ENCODE measurements around the gene DRAM1.
"Not testable (repeated sequence)": the region's sequence is repeated elsewhere in the genome, so short reads cannot be mapped to it uniquely, and the experiment has no call there.

DRAM1 gene

DNA sequence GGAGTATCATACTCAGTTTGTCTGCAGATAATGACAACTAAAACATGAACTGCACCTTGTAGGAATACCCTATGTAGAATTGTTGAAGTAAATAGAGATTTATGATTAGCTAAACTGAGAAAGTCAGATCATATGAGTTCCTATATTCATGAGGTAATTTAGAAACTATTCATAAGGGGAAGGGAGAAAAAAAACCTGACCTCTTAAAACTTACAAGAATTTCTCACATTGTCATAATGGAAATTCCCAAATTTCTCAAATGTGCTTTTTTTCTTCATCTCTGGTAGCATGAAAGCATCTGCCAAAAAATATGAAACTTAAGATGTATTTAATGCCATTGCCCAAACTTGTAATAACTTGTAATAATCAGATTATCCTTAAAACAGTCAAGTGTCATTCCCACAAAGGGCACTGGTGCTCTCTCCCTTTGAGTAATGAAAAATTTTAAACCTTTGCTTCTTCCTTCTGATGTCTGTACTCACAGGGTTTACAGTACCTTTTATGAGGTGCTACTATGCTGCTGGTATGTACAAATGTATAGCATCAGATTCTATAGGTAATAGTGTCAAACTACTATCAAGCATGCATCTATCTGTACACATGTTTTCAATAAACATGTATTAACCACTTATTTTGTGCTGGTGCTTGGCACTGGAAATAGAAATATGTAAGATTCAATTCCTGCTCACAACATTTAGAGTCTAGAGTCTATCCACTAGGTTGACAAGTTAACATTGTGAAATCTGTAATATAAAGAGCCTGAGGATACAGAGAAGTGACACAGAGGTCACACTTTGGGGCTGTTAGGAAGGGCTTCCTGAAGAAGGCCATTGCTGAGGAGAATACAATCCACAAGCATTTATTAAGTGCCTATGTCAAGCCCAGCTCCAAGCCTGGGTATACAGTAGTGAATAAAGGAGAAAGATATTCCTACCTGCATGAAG is 17.4 kb upstream of the DRAM1 start:
- no peak for FAIRE-seq

DNA sequence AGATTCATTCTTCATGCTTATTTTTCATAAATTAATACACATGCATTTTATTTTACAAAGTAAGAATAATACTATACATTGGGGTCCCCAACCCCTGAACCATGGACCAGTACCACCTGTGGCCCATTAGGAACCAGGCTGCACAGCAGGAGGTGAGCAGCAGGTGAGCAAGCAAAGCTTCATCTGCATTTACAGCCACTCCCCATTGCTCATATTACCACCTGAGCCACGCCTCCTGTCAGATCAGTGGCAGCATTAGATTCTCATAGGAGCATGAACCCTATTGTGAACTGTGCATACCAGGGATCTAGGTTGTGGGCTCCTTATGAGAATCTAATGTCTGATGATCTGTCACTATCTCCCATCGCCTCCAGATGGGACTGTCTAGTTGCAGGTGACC is 15.7 kb upstream of the DRAM1 start:
- not testable (repeated sequence) for FAIRE-seq

DNA sequence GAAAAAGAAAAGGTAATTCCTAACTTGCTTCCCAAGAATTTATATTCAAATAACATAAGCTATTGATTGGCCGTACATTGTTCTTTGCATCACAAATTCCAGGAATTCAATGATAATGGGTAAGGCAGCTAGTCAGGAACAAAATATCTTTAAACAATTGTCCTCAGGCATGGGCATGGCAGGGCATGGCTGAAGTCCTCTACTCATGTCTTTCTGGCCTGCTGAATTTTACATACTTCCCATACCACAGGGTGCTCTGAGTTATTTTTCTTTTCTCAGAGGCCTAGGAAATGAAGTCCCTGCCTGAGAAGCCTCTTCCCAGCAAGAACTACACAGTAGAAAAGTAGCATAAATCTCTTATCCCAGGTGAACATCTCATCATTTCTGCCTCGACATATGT is 15.1 kb upstream of the DRAM1 start:
- FAIRE-seq = no peak

DNA sequence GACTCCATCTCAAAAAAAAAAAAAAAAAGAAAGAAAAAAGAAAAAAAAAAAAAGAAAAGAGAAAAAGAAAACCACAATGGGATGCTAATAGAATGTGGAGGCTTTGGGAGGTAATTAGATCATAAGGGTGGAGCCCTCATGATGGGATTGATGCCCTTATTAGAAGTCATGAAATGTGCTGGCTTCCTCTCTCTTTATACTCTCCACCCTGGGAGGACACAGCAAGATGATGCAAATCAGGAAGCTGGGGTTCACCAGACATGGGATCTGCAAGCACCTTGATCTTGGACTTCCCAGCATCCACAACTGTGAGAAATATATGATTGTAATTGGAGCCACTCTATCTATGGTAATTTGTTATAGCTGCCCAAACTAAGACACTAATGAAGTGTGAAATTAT is 13.4 kb upstream of the DRAM1 start:
- no peak for FAIRE-seq

DNA sequence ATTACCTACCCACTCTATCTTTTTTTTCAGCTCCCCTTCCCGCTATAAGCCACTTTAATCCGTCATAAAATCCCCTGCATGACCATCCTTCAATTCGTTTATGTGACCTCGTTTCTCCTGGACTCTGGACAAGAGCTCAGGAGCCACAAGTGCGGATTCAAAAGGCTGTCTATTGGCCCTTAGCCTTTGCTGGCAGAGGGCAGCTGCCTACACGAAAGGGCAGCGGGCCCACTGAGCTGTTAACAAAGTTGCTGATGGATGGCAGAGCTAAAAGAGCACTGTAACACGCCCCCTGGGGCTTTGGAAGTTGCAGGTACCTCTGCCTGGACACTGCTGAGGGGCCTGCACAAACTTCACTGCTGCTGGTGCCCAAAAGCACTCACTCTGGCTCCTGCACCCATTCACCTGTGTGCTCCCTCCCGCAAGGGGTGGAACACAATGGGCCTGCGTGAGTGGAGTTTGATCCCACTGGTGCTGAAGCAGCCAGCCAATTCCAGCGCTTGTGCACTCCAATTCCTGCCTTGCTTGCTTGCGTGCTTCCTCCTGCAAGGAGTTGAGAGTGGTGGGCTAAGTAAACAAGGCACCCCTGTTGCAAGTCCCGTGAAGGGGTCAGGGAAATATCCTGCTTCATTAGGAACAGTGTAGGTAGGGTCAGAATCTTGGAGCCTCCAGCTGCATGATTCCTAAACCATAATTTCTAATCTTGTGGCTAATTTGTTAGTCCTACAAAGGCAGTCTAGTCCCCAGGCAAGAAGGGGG is 10.6 kb upstream of the DRAM1 start:
- no peak for FAIRE-seq

DNA sequence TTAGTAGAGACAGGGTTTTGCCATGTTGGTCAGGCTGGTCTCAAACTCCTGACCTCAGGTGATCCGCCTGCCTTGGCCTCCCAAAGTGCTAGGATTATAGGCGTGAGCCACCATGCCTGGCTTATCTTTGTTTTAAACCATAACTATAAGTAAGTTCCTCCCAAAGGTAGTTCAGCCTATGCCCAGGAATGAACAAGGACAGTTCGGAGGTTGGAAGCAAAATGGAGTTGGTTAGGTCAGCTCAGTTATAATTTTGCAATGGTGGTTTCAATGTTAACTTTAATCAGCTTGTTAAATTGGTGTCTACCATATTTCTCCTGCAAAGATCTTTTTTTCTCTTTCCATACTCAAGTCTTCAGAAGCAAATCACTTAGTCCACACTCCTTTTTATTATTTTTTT is 9.8 kb upstream of the DRAM1 start:
- FAIRE-seq = not testable (repeated sequence)

DNA sequence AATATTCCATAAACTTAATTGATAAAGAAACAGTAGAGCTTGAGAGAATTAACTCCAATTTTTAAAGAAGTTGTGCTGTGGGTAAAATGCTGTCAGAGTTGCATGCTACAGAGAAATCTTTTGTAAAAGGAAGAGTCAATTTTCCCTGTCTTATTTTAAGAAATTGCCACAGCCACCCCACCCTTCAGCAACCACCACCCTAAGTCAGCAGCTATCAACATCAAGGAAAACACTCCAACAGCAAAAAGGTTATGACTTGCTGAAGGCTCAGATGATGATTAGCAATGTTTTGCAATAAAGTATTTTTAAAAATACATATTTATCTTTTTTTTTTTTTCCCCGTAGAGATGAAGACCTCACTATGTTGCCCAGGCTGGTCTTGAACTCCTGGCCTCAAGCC is 6.5 kb upstream of the DRAM1 start:
- no peak for FAIRE-seq

DNA sequence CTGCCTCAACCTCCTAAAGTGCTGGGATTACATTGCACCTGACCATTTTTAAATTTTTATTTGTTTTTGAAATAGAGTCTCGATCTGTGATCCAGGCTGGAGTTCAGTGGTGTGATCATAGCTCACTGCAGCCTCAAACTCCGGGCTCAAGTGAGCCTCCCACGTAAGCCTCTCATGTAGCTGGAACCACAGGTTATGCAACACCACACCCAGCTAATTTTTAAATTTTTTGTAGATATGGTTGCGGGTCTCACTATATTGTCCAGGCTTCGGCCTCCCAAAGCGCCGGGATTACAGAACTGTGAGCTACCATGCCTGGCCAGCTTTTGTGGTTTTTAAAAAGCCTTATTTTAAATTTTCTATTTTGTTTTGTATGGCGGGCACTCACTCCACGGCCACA is 2.2 kb upstream of the DRAM1 start:
- FAIRE-seq = no peak

DNA sequence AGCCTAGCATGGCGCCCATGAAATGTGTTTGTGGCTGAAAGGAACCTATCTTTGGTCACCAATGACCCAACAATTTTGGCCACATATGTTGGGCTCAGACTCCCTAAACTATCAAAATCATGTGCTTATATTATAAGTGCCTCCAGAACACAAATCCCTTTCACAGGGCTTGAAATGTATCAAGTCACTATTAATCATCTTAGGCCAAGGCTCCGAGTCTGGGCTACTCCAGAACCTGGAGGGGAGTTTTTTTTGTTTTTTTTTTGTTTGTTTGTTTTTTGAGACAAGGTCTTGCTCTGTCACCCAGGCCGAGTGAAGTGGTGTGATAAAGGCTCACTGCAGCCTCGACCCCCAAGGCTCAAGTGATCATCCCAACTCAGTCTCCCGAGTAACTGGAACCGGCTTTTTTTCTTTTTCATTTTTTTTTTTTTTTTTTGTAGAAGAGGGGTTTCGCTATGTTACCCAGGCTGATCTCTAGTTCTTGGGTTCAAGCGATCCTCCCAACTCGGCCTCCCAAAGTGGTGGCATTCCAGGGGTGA is 989 bp upstream of the DRAM1 start:
- no peak for FAIRE-seq

DNA sequence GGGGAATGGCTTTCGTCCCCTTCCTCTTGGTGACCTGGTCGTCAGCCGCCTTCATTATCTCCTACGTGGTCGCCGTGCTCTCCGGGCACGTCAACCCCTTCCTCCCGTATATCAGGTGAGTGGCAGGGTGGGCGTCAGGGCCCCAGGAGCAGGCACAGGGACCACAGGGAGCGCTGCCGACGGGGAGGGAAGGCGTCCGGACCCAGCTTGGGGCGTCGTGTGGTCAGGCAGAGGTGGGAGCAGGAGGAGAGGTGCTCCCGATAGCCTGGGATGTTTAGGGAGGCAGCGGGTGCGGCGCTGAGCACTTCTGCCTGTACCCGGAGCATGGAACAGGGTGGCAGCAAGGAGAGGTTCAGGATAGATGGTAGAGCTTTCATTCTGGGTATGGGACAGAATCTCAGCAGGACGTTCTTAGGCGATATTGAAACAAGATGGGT is 444 bp downstream of the DRAM1 start:
- FAIRE-seq = no peak

DNA sequence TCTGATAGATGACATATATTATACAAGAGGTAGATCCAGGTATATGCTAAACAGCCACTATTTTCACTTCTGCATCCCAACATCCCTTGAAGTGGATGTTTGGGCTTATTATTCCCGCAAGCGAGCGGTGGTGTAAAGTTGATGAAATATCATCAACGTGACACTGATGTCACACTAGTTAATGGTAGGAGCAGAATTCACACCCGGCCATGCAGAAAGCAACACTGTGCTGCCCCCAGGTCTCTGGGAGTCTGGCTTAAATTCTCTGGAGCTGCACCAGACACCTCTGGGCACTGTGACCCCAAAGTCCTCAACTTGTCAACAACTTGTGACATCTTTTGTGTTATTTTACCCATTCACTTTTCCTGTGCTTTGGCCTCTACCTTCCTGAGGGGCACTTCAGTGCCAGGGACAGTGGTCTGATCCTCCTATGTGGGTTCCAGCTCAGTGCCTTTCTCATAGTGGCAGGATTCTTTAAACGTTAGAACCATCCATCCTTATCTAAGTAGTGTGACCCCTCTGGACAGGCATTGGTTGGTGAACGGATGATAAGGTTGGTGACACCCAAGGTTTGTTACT is 952 bp downstream of the DRAM1 start:
- FAIRE-seq = no peak

DNA sequence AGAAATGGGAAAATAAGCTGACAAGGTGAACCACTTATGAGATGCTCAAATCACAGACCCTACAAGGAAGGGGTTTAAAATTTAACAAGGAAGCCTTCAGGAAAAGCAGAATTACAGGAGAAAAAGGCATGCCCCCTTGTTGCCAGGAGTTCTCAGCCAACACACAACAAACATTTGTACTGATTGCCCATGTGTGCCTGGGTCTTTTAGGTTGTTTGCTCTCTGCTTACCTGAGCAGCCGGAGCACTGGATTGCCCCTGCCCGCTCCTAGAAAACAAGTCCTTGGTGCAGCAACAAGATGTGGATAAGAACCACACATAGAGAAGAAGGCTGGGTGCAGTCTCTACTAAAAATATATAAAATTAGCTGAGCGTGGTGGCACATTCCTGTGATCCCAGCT is 3.4 kb downstream of the DRAM1 start:
- FAIRE-seq = no peak

DNA sequence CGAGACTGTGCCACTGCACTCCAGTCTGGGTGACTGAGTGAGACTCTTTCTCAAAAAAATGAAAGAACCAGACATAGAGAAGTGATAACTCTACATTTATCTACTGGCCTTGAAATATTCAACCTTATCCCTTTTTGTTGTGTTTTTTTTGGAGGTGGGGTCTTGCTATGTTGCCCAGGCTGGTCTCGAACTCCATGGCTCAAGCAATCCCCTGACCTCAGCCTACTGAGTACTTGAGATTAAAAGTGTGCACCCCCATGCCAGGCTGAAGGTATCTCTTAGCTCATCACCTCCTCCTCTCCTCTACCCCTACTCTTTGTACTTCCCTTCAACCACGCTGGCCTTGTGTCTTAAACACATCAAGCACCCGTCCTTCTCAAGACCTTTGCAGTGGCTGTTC is 3.8 kb downstream of the DRAM1 start:
- no peak for FAIRE-seq

DNA sequence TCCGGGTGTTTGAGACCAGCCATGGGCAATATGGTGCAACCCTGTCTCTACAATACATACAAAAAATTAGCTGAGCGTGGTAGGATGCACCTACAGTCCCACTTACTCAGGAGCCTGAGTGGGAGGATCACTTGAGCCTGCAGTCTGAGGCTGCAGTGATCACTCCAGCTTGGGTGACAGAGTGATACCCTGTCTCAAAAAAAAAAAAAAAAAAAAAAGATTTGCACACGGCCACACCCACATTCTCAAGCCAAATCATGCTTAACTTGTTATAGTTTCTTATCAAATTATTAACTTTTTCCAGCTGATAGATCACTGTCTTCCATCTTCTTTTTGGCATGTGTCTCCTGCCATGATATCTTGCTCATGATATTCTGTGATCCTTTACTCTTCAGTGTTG is 6.8 kb downstream of the DRAM1 start:
- no peak for FAIRE-seq

DNA sequence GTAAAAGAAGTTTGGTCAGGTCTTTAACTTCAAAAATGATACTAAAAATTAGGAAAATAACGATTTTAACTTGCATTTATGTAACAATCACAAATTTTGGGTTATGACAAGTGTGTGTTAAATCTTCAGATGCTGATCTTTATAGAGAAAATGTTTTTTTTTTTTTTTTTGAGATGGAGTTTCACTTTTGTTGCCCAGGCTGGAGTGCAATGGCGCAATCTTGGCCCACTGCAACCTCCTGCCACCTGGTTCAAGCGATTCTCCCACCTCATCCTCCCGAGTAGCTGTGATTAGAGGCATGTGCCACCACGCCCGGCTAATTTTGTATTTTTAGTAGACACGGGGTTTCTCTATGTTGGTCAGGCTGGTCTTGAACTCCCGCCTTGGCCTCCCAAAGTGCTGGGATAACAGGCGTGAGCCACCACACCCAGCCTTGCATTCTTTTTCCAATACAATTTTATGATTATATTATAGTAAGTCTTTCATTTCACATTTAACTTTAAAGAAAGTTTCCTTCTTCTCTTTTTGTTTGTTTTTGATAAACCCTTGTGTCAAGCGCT is 7.5 kb downstream of the DRAM1 start:
- not testable (repeated sequence) for FAIRE-seq

DNA sequence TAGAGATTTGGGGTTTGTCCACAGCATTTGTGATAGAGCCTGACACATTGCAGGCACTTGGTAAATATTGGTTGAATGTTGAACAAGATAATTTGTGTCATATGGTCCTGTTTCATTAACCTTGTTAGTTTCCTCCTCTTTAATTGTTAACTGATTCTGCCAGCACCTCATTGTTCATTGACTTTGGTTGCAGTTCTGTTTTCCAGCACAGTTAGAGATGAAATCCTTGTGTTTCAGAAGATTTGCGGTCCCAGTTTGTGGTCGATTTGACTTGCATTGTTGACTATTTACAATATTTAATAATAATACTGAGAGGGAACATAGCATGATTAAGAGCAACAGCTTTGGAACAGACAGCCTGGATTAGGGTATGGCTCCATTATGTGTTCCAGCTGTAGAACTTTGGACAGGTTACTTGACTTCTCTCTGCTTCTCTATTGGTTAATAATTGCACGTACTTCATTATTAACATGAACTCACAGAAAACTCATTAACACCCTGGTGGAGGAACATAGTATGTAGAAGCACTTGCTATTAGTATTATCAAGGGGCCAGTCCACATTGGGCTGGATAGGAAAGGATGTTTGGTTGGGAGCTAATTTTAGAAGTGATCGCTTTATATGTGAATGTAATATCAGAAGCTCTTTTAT is 8.7 kb downstream of the DRAM1 start:
- no peak for FAIRE-seq

DNA sequence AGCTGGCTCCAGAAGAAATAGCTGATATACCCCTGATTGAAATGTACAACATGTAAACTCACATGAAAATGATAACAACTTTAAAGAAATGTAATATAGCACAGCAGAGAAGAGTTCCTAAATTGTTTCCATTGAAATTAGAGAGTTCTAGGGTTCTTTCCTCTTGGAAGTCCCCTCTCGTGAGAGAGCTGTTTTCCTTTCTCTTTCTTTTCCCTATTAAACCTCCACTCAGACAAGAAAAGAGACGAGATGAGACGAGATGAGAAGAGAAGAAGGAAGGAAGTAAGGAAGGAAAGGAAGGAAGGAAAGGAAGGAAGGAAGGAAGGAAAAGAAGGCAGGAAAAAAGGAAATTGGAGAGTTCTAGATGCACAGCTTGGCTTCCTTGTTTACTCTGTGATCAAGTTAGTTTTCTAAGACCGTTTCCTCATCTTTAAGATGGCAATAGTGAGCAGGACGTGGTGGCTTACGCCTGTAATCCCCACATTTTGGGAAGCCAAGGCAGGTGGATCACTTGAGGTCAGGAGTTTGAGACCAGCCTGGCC is 11.9 kb downstream of the DRAM1 start:
- FAIRE-seq = no peak

DNA sequence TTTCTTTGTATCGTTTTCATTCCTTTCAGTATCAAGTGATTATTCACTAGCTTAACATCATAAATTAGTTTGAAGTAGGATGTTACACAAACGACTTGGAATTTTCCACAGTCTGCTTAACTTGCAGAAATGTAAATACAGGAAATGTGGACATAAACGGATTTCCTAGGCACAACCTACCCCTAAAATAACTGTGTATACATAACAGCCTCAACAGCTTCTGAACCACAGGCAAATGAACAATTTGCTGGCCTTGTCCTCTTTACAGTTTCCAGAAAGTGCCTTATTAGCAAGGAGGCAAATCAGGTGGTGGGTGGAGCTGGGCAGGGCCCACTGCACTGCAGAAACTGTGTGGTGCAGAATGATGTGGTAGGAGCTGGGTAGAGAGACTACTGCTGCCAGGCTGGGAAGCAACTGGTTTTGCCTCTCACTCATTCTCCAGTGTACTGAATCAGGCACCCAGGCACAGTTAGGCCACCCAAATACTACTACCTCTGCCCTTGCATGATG is 14.1 kb downstream of the DRAM1 start:
- FAIRE-seq = no peak

DNA sequence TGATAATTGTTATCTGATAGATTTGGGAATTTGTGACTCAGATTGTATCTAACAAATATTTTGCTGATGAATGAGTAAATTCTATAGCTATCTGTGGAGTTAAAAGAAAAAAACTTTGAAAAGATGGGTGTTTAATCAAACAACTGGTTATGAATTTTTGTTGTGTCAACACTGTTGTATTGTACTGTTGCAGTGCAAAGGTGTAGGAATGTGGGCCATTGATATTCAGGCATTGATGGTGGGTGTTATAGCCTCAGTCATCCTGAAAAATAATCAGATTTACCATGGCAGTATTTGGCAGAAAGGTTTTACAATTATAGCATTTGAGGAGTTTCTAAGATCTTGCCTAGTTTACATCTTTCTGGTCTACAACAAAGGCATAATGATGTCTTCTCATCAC is 15.4 kb downstream of the DRAM1 start:
- FAIRE-seq = no peak

DNA sequence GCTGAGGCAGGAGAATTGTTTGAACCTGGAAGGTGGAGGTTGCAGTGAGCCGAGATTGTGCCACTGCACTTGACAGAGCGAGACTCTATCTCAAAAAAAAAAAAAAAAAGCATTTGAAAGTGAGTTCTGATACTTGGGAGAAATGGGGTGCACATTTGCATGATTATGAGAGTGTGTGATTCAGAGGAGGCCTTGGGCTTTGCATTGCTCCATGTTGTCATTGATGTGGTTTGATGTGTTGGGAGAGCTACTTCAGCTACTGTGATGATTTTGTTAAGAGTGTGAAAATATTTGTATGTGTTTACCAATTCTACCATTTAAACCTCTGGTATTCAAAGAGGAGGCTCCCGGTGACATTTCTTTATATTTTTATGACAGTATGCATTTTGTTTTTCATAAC is 24.4 kb downstream of the DRAM1 start:
- no peak for FAIRE-seq

DNA sequence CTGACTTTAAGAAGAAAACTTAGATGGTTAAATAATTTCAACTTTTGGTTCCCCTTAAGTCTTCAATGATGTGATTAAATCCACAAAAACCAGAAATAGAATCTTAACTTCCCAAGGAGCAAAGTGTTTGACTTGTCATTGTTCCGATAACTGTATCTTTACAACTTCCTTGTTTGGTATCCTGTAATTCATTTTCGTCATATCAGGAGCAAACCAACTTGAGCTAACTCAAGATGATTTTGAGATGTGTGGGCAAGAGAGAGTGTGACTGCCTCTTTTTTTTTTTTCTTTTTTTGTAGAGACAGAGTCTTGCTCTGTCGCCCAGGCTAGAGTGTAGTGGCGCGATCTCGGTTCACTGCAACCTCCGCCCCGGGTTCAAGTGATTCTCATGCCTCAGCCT is 25.3 kb downstream of the DRAM1 start:
- FAIRE-seq = no peak

DNA sequence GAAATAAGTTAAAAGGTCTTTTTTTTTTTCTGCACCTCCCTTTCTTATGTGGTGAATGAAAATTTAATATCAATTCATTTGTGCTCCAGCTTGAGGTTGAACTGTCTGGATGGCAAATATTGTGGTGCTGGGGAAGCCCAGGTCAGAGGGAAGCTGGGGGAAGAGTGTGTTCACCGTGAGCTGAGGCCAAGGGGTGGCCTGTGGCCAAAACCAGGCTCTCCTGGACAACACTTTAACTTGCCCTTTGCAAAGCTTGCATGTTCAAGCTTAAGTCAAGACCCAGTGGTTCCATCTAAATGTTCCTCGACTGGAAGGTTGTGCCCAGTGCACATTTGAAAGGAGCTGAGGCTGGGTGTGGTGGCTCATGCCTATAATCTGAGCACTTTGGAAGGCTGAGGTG is 28.8 kb downstream of the DRAM1 start:
- no peak for FAIRE-seq
